Measurements from ENCODE around the gene NFKBIA. TPM values are rescaled to one million over a fixed set of nuclear protein-coding genes. Genes with fewer than 3 reads are reported as not detected.

The NFKBIA gene
- total and polyA plus RNA-seq, 2 of the 8 experiments (the other 6 are each of a cell fraction or from before 2014, with no cell fraction given), result 25.9 to 49.7 TPM

- Histone ChIP-seq H2BK120ac (replicated peaks; ENCODE audit: low read depth, low read length) (no peak overlapping the region), H2BK20ac (ENCODE audit: low read length) (no peak overlapping the region), H3K4me2 (ENCODE audit: insufficient read depth in 1 of 2, low read depth in 2 of 2, low read length in 2 of 2) (no peak overlapping the region), H3K18ac (ENCODE audit: extremely low read depth, low read length) (no peak overlapping the region), H3K9me3 (ENCODE audit: insufficient read depth in 2 of 2, low read depth in 1 of 2, low read length in 1 of 2) (no peaks in the 10 kb centered on the region), H3K9ac (replicated peaks in 1 of 4; ENCODE audit: extremely low read depth in 1 of 4, low read depth in 3 of 4, low read length in 3 of 4) (no peak overlapping the region), H3K79me1 (ENCODE audit: low read depth, low read length) (no peaks in the 10 kb centered on the region), H3K4me3 (ENCODE audit: extremely low read depth in 1 of 4, insufficient read depth in 2 of 4, low read depth in 3 of 4, low read length in 4 of 4) (no peak overlapping the region), H2BK15ac (ENCODE audit: low read length) (no peak overlapping the region), H3K23me2 (ENCODE audit: low read depth, low read length) (no peaks in the 10 kb centered on the region), H3K4ac (replicated peaks; ENCODE audit: insufficient read length, low read depth, low read length) (no peak overlapping the region), H3K79me2 (ENCODE audit: control insufficient read depth in 1 of 2, insufficient read depth in 2 of 2, low read length in 2 of 2) (no peaks in the 10 kb centered on the region), H4K5ac (ENCODE audit: insufficient read length, low read depth, low read length) (no peak overlapping the region), H4K8ac (ENCODE audit: extremely low read depth, insufficient read depth, low read length) (no peak overlapping the region), H3K4me1 (replicated peaks in 1 of 4; ENCODE audit: control insufficient read depth in 3 of 4, insufficient read depth in 4 of 4, low read length in 3 of 4) (no peaks in the 10 kb centered on the region), H2BK12ac (ENCODE audit: low read depth, low read length) (no peak overlapping the region), H3K27me3 (replicated peaks in 1 of 4; ENCODE audit: control insufficient read depth in 3 of 4, extremely low read depth in 1 of 4, insufficient read depth in 3 of 4, low read length in 3 of 4) (no peaks in the 10 kb centered on the region), H3K23ac (ENCODE audit: insufficient read length) (no peak overlapping the region), H2AFZ (ENCODE audit: low read length) (no peak overlapping the region), H4K91ac (replicated peaks; ENCODE audit: insufficient read length, low read length) (no peak overlapping the region), H3K36me3 (ENCODE audit: control insufficient read depth in 2 of 4, insufficient read depth in 4 of 4, low read length in 3 of 4) (no peaks in the 10 kb centered on the region), H3K27ac (ENCODE audit: low read depth, low read length) (no peak overlapping the region), H4K20me1 (replicated peaks in 1 of 2; ENCODE audit: control insufficient read depth in 1 of 2, insufficient read depth in 2 of 2, low read length in 2 of 2) (no peaks in the 10 kb centered on the region), H2BK5ac (ENCODE audit: low read depth, low read length) (no peak overlapping the region), H3K14ac (ENCODE audit: insufficient read length) (no peak overlapping the region), H2AK5ac (ENCODE audit: low read depth, low read length) (no peak overlapping the region), H3K56ac (replicated peaks; ENCODE audit: insufficient read length, low read depth, low read length) (no peak overlapping the region)
- FAIRE-seq (no peak), DNase-seq (ENCODE audit: low read depth in 1 of 2, low spot score in 2 of 2) (no peak)
- CTCF ChIA-PET (ENCODE audit: partially characterized antibody), result interaction anchor here (0.5 to 1.1 kb wide), 2 partner anchors 18 to 75 kb away, joined by 3 read pairs; no protein-coding TSS in a partner anchor
- 90% methylated on average over 9 of the region's 9 CpGs; no CpG with 5 or more reads in 1 of the 2 experiments for WGBS, 2 experiments (ENCODE audit: extremely low coverage in 1 of 2, insufficient coverage in 1 of 2, insufficient read length in 1 of 2, insufficient replicate concordance in 2 of 2, low coverage in 1 of 2, low lambda C conversion rate in 2 of 2, missing lambda C conversion rate in 1 of 2)
- POLR2A ChIA-PET (ENCODE audit: partially characterized antibody), result no interaction called here
- TF ChIP-seq EGR1 (IDR thresholded peaks at IDR 0.05; ENCODE audit: borderline replicate concordance, low read depth, low read length) (no peak), CBX8 (IDR thresholded peaks at IDR 0.05; ENCODE audit: borderline replicate concordance, low read depth, low read length) (no peak), CHD1 (IDR thresholded peaks at IDR 0.05; ENCODE audit: low read depth, low read length) (no peak), CREB1 (IDR thresholded peaks at IDR 0.05) (no peak), HDAC6 (IDR thresholded peaks at IDR 0.05; ENCODE audit: low read depth, low read length) (no peak), SRF (IDR thresholded peaks at IDR 0.05; ENCODE audit: low read depth, low read length) (no peak), EZH2 (IDR thresholded peaks at IDR 0.05; ENCODE audit: low read depth, low read length, severe bottlenecking) (no peak), NRF1 (IDR thresholded peaks at IDR 0.05; ENCODE audit: low read depth, low read length) (no peak), SP1 (IDR thresholded peaks at IDR 0.05; ENCODE audit: low read depth, low read length) (no peak), TAF7 (optimal IDR thresholded peaks at IDR 0.05; ENCODE audit: borderline replicate concordance, low read depth, low read length) (no peak), SIX5 (IDR thresholded peaks at IDR 0.05; ENCODE audit: low read depth, low read length) (no peak), CTBP2 (IDR thresholded peaks at IDR 0.05; ENCODE audit: borderline replicate concordance, insufficient read depth, insufficient read length, low read length) (no peak), MAFK (IDR thresholded peaks at IDR 0.05; ENCODE audit: low read depth, low read length) (no peak), EP300 (IDR thresholded peaks at IDR 0.05; ENCODE audit: borderline replicate concordance in 1 of 2, low read depth in 2 of 2, low read length in 2 of 2) (no peak)
Measured at GRCh38 chr14:35378425-35379233, 25.9 kb downstream of the NFKBIA start.

All from H1 (cell line).